ENCODE results near the gene PAK6. TPM values are rescaled to one million over a fixed set of nuclear protein-coding genes. Genes with fewer than 3 reads are reported as not detected.

The PAK6 gene
- total RNA-seq, 1 donor from 2014 or later: 5.7 TPM

DNA sequence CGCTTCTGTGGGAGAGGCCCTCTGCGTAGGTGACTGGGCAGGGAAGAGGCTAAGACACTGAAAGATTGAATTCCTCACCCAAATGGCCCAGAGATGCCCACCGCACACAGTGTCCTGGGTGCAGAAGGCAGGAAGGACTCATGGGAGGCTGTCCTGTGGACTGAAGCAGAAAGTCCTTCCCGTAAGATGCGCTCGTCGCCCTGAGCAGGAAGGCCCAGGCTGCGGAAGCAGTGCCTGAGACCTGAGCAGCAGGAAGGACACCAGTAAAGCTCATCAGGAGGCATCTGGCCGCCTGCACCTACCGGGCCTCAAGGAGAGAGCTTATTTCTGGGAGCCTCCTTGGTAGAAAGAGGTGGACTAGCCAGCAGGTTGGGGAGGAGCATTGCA lies 3.3 kb downstream of the PAK6 start:
- H3K27ac ChIP-seq: no peak overlapping the region
- H3K4me3 ChIP-seq: no peak overlapping the region
- no peaks in the 10 kb centered on the region for H3K9me3 ChIP-seq
- H3K4me1 ChIP-seq: no peaks in the 10 kb centered on the region
- intact Hi-C loops (cut with DNase I): no loop called here
- ATAC-seq: no peak
- TF ChIP-seq, protein P1, sequence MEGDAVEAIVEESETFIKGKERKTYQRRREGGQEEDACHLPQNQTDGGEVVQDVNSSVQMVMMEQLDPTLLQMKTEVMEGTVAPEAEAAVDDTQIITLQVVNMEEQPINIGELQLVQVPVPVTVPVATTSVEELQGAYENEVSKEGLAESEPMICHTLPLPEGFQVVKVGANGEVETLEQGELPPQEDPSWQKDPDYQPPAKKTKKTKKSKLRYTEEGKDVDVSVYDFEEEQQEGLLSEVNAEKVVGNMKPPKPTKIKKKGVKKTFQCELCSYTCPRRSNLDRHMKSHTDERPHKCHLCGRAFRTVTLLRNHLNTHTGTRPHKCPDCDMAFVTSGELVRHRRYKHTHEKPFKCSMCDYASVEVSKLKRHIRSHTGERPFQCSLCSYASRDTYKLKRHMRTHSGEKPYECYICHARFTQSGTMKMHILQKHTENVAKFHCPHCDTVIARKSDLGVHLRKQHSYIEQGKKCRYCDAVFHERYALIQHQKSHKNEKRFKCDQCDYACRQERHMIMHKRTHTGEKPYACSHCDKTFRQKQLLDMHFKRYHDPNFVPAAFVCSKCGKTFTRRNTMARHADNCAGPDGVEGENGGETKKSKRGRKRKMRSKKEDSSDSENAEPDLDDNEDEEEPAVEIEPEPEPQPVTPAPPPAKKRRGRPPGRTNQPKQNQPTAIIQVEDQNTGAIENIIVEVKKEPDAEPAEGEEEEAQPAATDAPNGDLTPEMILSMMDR (IDR thresholded peaks at IDR 0.05): no peak
- no peaks in the 10 kb centered on the region for H3K36me3 ChIP-seq
- peaks cover 11% of the 10 kb centered on the region for H3K27me3 ChIP-seq
- DNase-seq: no peak

- Histone ChIP-seq H3K4me1 (no peaks in the 10 kb centered on the region), H3K27ac (no peak overlapping the region), H3K9me3 (no peaks in the 10 kb centered on the region), H3K36me3 (no peaks in the 10 kb centered on the region), H3K4me3 (no peak overlapping the region), H3K27me3 (peaks cover 11% of the 10 kb centered on the region)
- intact Hi-C loops (cut with DNase I): no loop called here
- ATAC-seq (no peak), DNase-seq (peak; percentile 52)
- TF ChIP-seq, protein P1 (IDR thresholded peaks at IDR 0.05): no peak
These were observed 3.7 kb downstream of the PAK6 start for GRCh38 chr15:40242601-40243000.

GRCh38 chr15:40243126-40243810 lies 4.4 kb downstream of the PAK6 start:
- no peak overlapping the region for H3K27ac ChIP-seq
- peaks cover 11% of the 10 kb centered on the region for H3K27me3 ChIP-seq
- no peak overlapping the region for H3K4me3 ChIP-seq
- DNase-seq: no peak
- TF ChIP-seq, protein P1 (IDR thresholded peaks at IDR 0.05): no peak
- no peaks in the 10 kb centered on the region for H3K36me3 ChIP-seq
- H3K9me3 ChIP-seq: no peaks in the 10 kb centered on the region
- no peaks in the 10 kb centered on the region for H3K4me1 ChIP-seq
- intact Hi-C loops (cut with DNase I): no loop called here
- no peak for ATAC-seq

DNA sequence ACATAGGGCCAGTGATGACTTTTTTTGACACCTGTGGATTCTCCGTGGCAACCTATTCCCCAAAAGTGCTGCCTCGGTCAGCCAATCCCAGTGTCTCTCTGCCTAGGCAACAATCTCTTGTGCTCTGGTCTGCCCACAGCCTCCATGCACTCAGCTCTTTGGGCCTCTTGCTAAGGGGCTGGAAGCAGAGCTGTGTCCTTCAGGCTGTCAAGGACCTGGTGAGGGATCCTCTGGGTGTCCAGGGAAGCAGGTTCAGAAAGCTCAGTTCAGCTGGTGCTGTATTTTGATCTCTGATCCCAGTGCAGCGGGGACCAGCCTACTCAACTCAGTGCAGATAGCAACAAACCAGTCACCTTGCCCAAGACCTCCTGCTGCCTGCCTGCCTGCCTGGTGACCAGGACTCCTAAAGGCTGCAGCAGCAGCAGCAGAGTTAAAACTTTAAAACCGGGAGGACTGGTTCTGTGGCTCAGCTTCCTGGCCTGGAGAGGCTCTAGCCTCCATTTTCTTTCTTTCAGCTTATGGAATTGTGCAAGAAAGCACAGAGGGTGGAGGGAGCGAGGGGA lies 6.2 kb downstream of the PAK6 start:
- Histone ChIP-seq H3K36me3 (no peaks in the 10 kb centered on the region), H3K27ac (no peak overlapping the region), H3K27me3 (peaks cover 5% of the 10 kb centered on the region), H3K9me3 (no peaks in the 10 kb centered on the region), H3K4me1 (no peaks in the 10 kb centered on the region), H3K4me3 (no peak overlapping the region)
- peak; percentile 80 for ATAC-seq
- intact Hi-C loops (cut with DNase I): no loop called here
- TF ChIP-seq, protein P1 (IDR thresholded peaks at IDR 0.05): no peak
- peak; percentile 75 for DNase-seq

DNA sequence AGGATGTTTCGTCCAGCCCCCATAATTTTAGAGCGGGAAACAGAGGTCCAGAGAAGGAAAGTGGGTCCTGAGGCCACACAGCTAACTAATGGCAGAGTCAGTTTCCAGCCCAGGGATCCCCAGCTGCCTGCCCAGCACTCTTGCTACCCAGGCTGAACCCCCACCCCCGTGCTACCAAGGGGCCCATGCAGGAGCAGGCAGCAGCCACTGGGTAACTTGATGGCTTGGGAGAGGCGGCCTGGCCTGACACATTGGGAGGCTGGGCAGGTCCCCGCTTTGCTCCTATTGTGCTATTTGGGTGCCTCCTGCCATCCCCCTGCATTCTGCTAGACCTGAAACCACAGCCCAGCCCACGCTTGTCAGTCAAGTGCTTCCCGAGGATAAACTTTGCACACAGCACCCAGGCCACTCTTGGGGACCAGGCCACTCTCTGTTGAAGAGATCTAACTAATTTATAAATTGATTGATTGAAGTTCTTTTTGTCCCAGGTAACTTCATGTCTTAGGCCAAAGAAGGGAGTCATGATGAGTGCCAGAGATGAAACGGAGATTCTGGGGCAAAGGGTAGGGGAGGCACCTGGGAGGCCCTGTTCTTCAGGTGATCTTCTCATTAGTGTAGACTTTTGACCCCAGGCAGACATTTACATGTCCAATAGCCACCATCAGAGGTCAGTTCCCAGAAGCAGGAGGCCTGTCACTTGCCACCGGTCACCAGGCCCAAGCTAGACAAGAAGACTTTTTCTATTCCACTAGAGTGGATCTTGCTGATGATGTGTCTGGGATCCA lies 7.0 kb downstream of the PAK6 start:
- Histone ChIP-seq H3K27ac (no peak overlapping the region), H3K4me3 (no peak overlapping the region), H3K36me3 (no peaks in the 10 kb centered on the region), H3K4me1 (no peaks in the 10 kb centered on the region), H3K9me3 (no peaks in the 10 kb centered on the region), H3K27me3 (no peaks in the 10 kb centered on the region)
- intact Hi-C loops (cut with DNase I): no loop called here
- DNase-seq (peak; percentile 53), ATAC-seq (no peak)
- TF ChIP-seq, protein P1 (IDR thresholded peaks at IDR 0.05): no peak
